Lower lobe of right lung (tissue), 2 donors: ENCODE data around the gene CACNA1I. TPM values are rescaled to one million over a fixed set of nuclear protein-coding genes. Genes with fewer than 3 reads are reported as not detected.

Experiments
- ATAC-seq, 2 donors: fragments of 200-7000 bp; cut with Tn5 transposase; one replicate each; pipeline ENCODE4 v1.9.1; 2020 to 2022; ENCODE audit warnings: mild to moderate bottlenecking in 2 of 2, moderate library complexity in 2 of 2
- DNase-seq: peaks from one replicate; pipeline ENCODE4 v3.0.0-alpha.2; 2020
- H3K27ac ChIP-seq: fragments of 200-600 bp; one replicate; pipeline ENCODE4 v1.8.0; 2022
- H3K27me3 ChIP-seq: fragments of 200-600 bp; one replicate; pipeline ENCODE4 v1.8.0; 2022; ENCODE audit warnings: low read depth
- H3K36me3 ChIP-seq: fragments of 200-600 bp; one replicate; pipeline ENCODE4 v1.8.0; 2022; ENCODE audit warnings: mild to moderate bottlenecking
- H3K4me1 ChIP-seq: fragments of 200-600 bp; one replicate; pipeline ENCODE4 v1.8.0; 2022
- H3K4me3 ChIP-seq: fragments of 200-600 bp; one replicate; pipeline ENCODE4 v1.8.0; 2022; ENCODE audit warnings: mild to moderate bottlenecking
- H3K9me3 ChIP-seq: fragments of 200-600 bp; one replicate; pipeline ENCODE4 v1.8.0; 2022
- intact Hi-C: fragments of 100-400 bp; cut with DNase I; formaldehyde crosslinking; loops from one replicate; pipeline ENCODE4 v1.11.0; 2022
- total RNA-seq: library from RNA; stranded (reverse); fragmentation: NEBNext Ultra II Directional; extraction: Animal tissue kit (Norgen Biotek cat#: 25700); gene quantifications from one replicate; pipeline ENCODE4 v1.2.1, GENCODE V29; 2021
- TF ChIP-seq, protein P1 (sequence below): fragments of 200-600 bp; IDR thresholded peaks from one replicate; pipeline ENCODE4 v1.8.0; 2022; ENCODE audit warnings: antibody characterized with exemption, mild to moderate bottlenecking
- donor health status: DM: no; HTN: yes; CAD: no; lungs with severe emphysema.

CACNA1I gene
- total RNA-seq, 1 donor from 2014 or later, result 0.21 TPM

DNA sequence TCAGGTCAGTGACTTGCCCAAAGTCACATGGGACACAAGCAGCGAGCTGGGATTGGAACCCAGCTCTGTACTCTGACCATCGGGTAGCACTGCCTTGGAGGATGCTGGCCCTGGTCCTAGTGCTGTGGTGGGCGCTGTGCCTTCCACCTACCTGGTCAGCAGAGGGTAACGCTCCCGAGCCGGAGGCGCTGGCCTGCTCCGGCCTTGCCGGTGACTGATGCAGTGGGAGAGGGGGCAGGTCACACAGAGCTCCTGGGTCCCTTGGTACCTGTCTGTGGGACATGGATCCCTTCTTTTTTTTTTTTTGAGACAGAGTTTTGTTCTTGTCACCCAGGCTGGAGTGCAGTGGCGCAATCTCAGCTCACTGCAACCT lies 43.0 kb downstream of the CACNA1I start:
- DNase-seq (no peak), ATAC-seq (no peak)
- Histone ChIP-seq H3K27me3 (peaks cover 38% of the 10 kb centered on the region), H3K4me3 (no peak overlapping the region), H3K36me3 (no peaks in the 10 kb centered on the region), H3K9me3 (no peaks in the 10 kb centered on the region), H3K4me1 (no peaks in the 10 kb centered on the region), H3K27ac (no peak overlapping the region)
- intact Hi-C loops, result no loop called here
- TF ChIP-seq, protein P1, sequence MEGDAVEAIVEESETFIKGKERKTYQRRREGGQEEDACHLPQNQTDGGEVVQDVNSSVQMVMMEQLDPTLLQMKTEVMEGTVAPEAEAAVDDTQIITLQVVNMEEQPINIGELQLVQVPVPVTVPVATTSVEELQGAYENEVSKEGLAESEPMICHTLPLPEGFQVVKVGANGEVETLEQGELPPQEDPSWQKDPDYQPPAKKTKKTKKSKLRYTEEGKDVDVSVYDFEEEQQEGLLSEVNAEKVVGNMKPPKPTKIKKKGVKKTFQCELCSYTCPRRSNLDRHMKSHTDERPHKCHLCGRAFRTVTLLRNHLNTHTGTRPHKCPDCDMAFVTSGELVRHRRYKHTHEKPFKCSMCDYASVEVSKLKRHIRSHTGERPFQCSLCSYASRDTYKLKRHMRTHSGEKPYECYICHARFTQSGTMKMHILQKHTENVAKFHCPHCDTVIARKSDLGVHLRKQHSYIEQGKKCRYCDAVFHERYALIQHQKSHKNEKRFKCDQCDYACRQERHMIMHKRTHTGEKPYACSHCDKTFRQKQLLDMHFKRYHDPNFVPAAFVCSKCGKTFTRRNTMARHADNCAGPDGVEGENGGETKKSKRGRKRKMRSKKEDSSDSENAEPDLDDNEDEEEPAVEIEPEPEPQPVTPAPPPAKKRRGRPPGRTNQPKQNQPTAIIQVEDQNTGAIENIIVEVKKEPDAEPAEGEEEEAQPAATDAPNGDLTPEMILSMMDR, result no peak

- H3K4me1 ChIP-seq, result no peaks in the 10 kb centered on the region
- intact Hi-C loops, result no loop called here
- no peak overlapping the region for H3K4me3 ChIP-seq
- TF ChIP-seq, protein P1, result no peak
- DNase-seq (no peak), ATAC-seq (no peak)
- H3K36me3 ChIP-seq, result no peaks in the 10 kb centered on the region
- H3K27ac ChIP-seq, result no peak overlapping the region
- H3K9me3 ChIP-seq, result no peaks in the 10 kb centered on the region
- H3K27me3 ChIP-seq, result peaks cover 43% of the 10 kb centered on the region
These were observed 43.9 kb downstream of the CACNA1I start for GRCh38 chr22:39614442-39614841.

DNA sequence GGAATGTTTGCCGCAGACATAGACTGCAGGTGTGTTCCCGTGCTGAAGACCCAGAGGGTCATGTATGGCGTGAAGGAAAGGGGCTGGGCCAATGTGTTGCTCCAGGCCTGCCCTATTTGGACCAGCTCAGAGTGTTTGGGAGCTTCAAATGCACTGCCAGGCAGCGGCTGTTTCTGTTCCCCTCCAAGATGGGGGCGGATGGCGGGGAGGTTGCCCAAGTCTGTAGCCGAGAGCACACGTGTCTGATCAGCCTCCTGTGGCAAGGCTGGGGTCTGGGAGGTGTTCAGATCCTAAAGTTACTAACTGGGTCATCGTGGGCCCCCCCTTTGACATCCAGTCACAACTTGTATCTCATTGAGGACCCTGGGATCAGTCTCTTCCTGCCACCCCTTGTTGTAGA lies 45.5 kb downstream of the CACNA1I start:
- Histone ChIP-seq H3K27me3 (peaks cover 32% of the 10 kb centered on the region), H3K36me3 (no peaks in the 10 kb centered on the region), H3K27ac (no peak overlapping the region), H3K4me3 (no peak overlapping the region), H3K9me3 (no peaks in the 10 kb centered on the region), H3K4me1 (no peaks in the 10 kb centered on the region)
- DNase-seq (no peak), ATAC-seq (no peak)
- TF ChIP-seq, protein P1, result no peak
- intact Hi-C loops, result no loop called here

- Histone ChIP-seq H3K4me1 (no peaks in the 10 kb centered on the region), H3K36me3 (no peaks in the 10 kb centered on the region), H3K27me3 (peaks cover 38% of the 10 kb centered on the region), H3K4me3 (no peak overlapping the region), H3K27ac (no peak overlapping the region), H3K9me3 (no peaks in the 10 kb centered on the region)
- DNase-seq (no peak), ATAC-seq (no peak)
- TF ChIP-seq, protein P1, result no peak
- intact Hi-C loops, result no loop called here
These were observed 46.2 kb downstream of the CACNA1I start for GRCh38 chr22:39616781-39617180.

DNA sequence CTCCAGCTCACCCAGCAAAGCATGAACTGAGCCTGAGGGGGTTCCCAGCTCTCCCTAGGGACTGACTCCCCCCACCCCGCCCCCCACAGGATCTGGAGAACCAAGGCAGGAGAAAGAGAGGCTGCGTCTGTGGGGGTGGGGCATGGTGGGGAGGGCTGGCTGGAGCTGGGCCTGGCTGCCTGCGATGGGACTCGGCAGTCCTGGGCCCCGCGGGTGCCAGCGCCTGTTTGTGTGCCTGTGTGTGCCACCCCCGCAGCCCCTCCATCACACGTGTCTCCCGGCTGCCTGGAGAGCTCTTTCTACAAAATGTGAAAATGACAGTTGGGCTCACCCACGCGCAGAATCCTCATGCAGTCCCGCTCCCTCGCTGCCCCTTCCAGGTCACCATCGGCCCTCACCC lies 46.8 kb downstream of the CACNA1I start:
- Histone ChIP-seq H3K27ac (no peak overlapping the region), H3K4me1 (no peaks in the 10 kb centered on the region), H3K4me3 (no peak overlapping the region), H3K27me3 (peaks cover 42% of the 10 kb centered on the region), H3K36me3 (no peaks in the 10 kb centered on the region), H3K9me3 (no peaks in the 10 kb centered on the region)
- TF ChIP-seq, protein P1, result no peak
- no peak for ATAC-seq
- DNase-seq, result no peak
- intact Hi-C loops, result no loop called here
